Measurements from ENCODE around the gene LIN37.

GRCh38 chr19:35738887-35739229 is 9.5 kb upstream of the LIN37 start:
- TF ChIP-seq POLR2AphosphoS5 (IDR thresholded peaks at IDR 0.05; ENCODE audit: insufficient read depth, low read depth, low read length) (no peak), POLR2A (IDR thresholded peaks at IDR 0.05; ENCODE audit: low read depth, low read length) (no peak), EZH2 (IDR thresholded peaks at IDR 0.05; ENCODE audit: borderline replicate concordance, low read depth, low read length, severe bottlenecking) (no peak)

Measured in endothelial cell of umbilical vein (primary cell).